Frontal cortex (tissue), 4 donors: ENCODE data around the gene DDX28. TPM values are rescaled to one million over a fixed set of nuclear protein-coding genes. Genes with fewer than 3 reads are reported as not detected.
"Not testable (repeated sequence)": the region's sequence is repeated elsewhere in the genome, so short reads cannot be mapped to it uniquely, and the experiment has no call there.

ENCODE experiments used
- DNase-seq, 2 donors: peaks; one replicate each; pipeline ENCODE4 v3.0.0; 2012; ENCODE audit warnings: low spot score in 2 of 2
- FAIRE-seq: peaks from 2 replicates; lab custom pipeline; 2012; peaks lifted over from hg19 to GRCh38; lab: Jason Lieb, UNC
- total RNA-seq: library from RNA; depleted of rRNA; stranded (reverse); fragments of >200 nt; gene quantifications from one replicate; pipeline ENCODE4 v1.2.3, GENCODE V29; 2014
- donor health status: control.
- donor health status: control.
- donor health status: control.

DDX28 gene
- total RNA-seq, 1 donor from 2014 or later, result 13.5 TPM

- FAIRE-seq, result not testable (repeated sequence)
These were observed 24.0 kb downstream of the DDX28 start, which contains the start of gene DPEP2 for GRCh38 chr16:67998779-67999688. TSS of gene DPEP2 (minus strand) at chr16:67999484. CDS start at chr16:67993212, 6,272 bp downstream.

GRCh38 chr16:67998231-67998778, 24.7 kb downstream of the DDX28 start:
- not testable (repeated sequence) for DNase-seq, FAIRE-seq

More at GRCh38 chr16:67998779-67999688, 24.0 kb downstream of the DDX28 start, which contains the start of gene DPEP2:
- DNase-seq, result not testable (repeated sequence)

GRCh38 chr16:67996666-67997065, 26.4 kb downstream of the DDX28 start:
- DNase-seq, result no peak
- no peak for FAIRE-seq

GRCh38 chr16:67995423-67995822, 27.6 kb downstream of the DDX28 start:
- no peak for FAIRE-seq
- no peak for DNase-seq

GRCh38 chr16:67994040-67994408, 29.0 kb downstream of the DDX28 start:
- DNase-seq, FAIRE-seq: not testable (repeated sequence)

GRCh38 chr16:67993207-67994039, 29.6 kb downstream of the DDX28 start:
- DNase-seq (peak; percentile 80 to 87), FAIRE-seq (no peak)

- no peak for FAIRE-seq
- DNase-seq, result no peak
These were observed 30.3 kb downstream of the DDX28 start for GRCh38 chr16:67992661-67993206.

- DNase-seq, result no peak
- no peak for FAIRE-seq
These were observed 33.0 kb downstream of the DDX28 start for GRCh38 chr16:67990018-67990386.

GRCh38 chr16:67989322-67990017, 33.6 kb downstream of the DDX28 start:
- no peak for FAIRE-seq
- DNase-seq, result no peak

- FAIRE-seq (no peak), DNase-seq (no peak)
These were observed 34.4 kb downstream of the DDX28 start for GRCh38 chr16:67988675-67989074.

GRCh38 chr16:67987460-67988160, 35.4 kb downstream of the DDX28 start:
- DNase-seq (no peak), FAIRE-seq (no peak)

- FAIRE-seq (no peak), DNase-seq (no peak)
These were observed 36.1 kb downstream of the DDX28 start for GRCh38 chr16:67986949-67987348.

GRCh38 chr16:67982011-67982696, 40.9 kb downstream of the DDX28 start:
- FAIRE-seq, result no peak
- no peak for DNase-seq

- FAIRE-seq (no peak), DNase-seq (no peak)
These were observed 42.9 kb downstream of the DDX28 start, which contains the start of gene DPEP3 for GRCh38 chr16:67979955-67980678. TSS of gene DPEP3 (minus strand) at chr16:67980499. CDS start at chr16:67980380, 119 bp downstream.

- no peak for DNase-seq
- FAIRE-seq, result no peak
These were observed 45.4 kb downstream of the DDX28 start for GRCh38 chr16:67977469-67978227.

- FAIRE-seq, result no peak
These were observed 46.0 kb downstream of the DDX28 start for GRCh38 chr16:67977005-67977404.

GRCh38 chr16:67976205-67976604, 46.8 kb downstream of the DDX28 start:
- no peak for FAIRE-seq
- no peak for DNase-seq

More at GRCh38 chr16:67977005-67977404, 46.0 kb downstream of the DDX28 start:
- no peak for DNase-seq
